Psoas muscle (tissue), 8 donors: ENCODE data around the gene IFT122. TPM values are rescaled to one million over a fixed set of nuclear protein-coding genes. Genes with fewer than 3 reads are reported as not detected.
"Not testable (repeated sequence)": the region's sequence is repeated elsewhere in the genome, so short reads cannot be mapped to it uniquely, and the experiment has no call there.

ENCODE experiments used
- ATAC-seq, 4 donors: fragments of 200-7000 bp; cut with Tn5 transposase; one replicate each; pipeline ENCODE4 v1.9.1; 2020; ENCODE audit warnings: moderate library complexity in 3 of 4, mild to moderate bottlenecking in 2 of 4
- DNase-seq, 2 donors: peaks; one replicate each; pipeline ENCODE4 v3.0.0-alpha.2; 2020
- H3K27ac ChIP-seq: fragments of 200-600 bp; one replicate; pipeline ENCODE4 v1.8.0; 2022
- H3K27me3 ChIP-seq, 3 donors: fragments of 200-600 bp in 1 of 3; one replicate each; pipeline versions ENCODE4 v1.6.1 to v1.8.0; 2013 to 2022; ENCODE audit warnings: low read length in 2 of 3, mild to moderate bottlenecking in 2 of 3, moderate library complexity in 1 of 3; ENCODE audit not compliant: insufficient read depth in 3 of 3
- H3K36me3 ChIP-seq, 2 donors: fragments of 200-600 bp in 1 of 2; one replicate each; pipeline versions ENCODE4 v1.6.1 to v1.8.0; 2013 to 2022; ENCODE audit warnings: low read depth in 1 of 2, mild to moderate bottlenecking in 1 of 2, moderate library complexity in 1 of 2; ENCODE audit not compliant: insufficient read depth in 1 of 2
- H3K4me1 ChIP-seq: fragments of 200-600 bp; one replicate; pipeline ENCODE4 v1.8.0; 2022
- H3K4me3 ChIP-seq: fragments of 200-600 bp; one replicate; pipeline ENCODE4 v1.8.0; 2022; ENCODE audit warnings: mild to moderate bottlenecking
- H3K9me3 ChIP-seq: fragments of 200-600 bp; one replicate; pipeline ENCODE4 v1.8.0; 2022
- WGBS, 3 donors: extraction: QIAGEN DNeasy Blood & Tissue Kit; methylation state at CpG; one replicate each; pipeline versions ENCODE4 v1.1.6 to v1.1.7; 2013; 5-methylcytosine and 5-hydroxymethylcytosine counted together
- intact Hi-C, 2 donors: fragments of 100-400 bp; cut with DNase I; formaldehyde crosslinking; loops; one replicate each; pipeline versions ENCODE4 v1.11.0 to v1.14.2; 2022
- polyA plus RNA-seq, 3 donors: library from polyadenylated mRNA; stranded (reverse); fragments of 200-250 nt; gene quantifications; one replicate each; pipeline ENCODE4 v1.2.3, GENCODE V29; 2013
- total RNA-seq, 4 donors: library from RNA; stranded (reverse); fragmentation: NEBNext Ultra II Directional in 2 of 4; extraction: Animal tissue kit (Norgen Biotek cat#: 25700) in 2 of 4; gene quantifications; one replicate each; pipeline versions ENCODE4 v1.2.1 to v1.2.4, GENCODE V29; 2021 to 2023
- TF ChIP-seq, protein P1 (sequence below): fragments of 200-600 bp; IDR thresholded peaks from one replicate; pipeline ENCODE4 v1.8.0; 2022; ENCODE audit warnings: antibody characterized with exemption
- donor health status: healthy with polysubstance abuse.
- donor health status: DM: no; HTN: no; CAD: no; lungs with moderate emphysema.
- donor health status: Bipolar disorder and iron deficiency.
- donor health status: healthy.
- donor health status: DM: yes; HTN: yes; CAD: no.
- donor health status: DM: no; HTN: no; CAD: no.
- donor health status: DM: no; HTN: no; CAD: no.
- donor health status: DM: yes; HTN: yes; CAD: no.

IFT122 gene
- total and polyA plus RNA-seq, 7 donors, result 2.3 to 7.3 (median 4.5) TPM

DNA sequence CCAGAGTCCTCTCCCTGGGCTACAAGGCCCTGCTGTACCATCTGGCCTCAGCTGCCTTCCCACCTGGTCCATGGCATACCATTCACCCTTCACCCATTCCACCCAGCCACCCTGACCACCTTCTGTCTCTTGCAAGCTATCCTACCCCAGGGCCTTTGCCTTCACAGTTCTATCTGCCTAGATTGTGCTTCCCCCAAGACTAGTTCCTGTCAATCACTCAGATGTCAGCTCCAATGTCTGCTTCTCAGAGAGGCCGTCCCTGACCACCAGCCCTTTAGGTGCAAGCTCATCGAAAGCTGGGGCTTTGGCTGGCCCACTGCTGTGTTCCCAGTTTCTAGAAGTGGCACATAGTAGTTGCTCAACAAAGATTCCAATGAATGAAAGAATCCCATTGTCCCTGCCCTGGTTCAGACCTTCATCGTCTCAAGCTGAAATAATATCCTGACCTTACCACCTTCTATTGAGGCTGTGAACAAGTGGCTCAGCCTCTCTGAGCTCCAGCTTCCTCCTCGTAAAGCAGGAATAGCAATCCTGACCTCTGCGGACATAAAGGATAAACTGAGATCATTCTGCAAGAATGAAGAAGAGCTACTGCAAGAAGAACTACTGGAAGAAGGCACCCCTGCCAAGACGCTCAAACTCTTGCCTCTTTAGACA is 27.4 kb upstream of the IFT122 start:
- Histone ChIP-seq H3K4me1 (no peaks in the 10 kb centered on the region), H3K4me3 (no peak overlapping the region), H3K27me3 (no peaks in the 10 kb centered on the region), H3K27ac (no peak overlapping the region), H3K9me3 (no peaks in the 10 kb centered on the region), H3K36me3 (no peaks in the 10 kb centered on the region)
- TF ChIP-seq, protein P1, sequence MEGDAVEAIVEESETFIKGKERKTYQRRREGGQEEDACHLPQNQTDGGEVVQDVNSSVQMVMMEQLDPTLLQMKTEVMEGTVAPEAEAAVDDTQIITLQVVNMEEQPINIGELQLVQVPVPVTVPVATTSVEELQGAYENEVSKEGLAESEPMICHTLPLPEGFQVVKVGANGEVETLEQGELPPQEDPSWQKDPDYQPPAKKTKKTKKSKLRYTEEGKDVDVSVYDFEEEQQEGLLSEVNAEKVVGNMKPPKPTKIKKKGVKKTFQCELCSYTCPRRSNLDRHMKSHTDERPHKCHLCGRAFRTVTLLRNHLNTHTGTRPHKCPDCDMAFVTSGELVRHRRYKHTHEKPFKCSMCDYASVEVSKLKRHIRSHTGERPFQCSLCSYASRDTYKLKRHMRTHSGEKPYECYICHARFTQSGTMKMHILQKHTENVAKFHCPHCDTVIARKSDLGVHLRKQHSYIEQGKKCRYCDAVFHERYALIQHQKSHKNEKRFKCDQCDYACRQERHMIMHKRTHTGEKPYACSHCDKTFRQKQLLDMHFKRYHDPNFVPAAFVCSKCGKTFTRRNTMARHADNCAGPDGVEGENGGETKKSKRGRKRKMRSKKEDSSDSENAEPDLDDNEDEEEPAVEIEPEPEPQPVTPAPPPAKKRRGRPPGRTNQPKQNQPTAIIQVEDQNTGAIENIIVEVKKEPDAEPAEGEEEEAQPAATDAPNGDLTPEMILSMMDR, result no peak
- DNase-seq, result no peak
- ATAC-seq, result no peak
- intact Hi-C loops, result no loop called here
- WGBS, 3 donors, result 81 to 82% (median 82%) methylated on average over 6 of the region's 6 CpGs

DNA sequence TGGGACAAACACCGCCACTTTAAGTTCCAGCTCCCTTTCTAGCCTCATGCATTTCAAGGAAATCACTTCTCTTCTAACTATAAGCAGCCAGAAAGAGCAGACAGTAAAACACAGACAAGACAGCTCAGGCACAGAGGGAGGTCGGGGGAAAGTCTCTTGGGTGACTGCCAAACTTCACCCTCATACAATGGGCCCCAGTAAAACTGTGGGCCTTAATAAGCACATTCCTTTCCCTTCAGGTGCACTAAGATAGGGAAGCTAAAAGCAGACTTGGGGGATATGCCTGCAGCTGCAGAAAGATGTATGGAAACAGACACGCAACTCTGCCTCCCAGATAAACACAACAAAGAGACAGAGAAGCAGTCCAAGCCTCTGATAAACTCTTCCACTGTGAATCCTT is 26.8 kb upstream of the IFT122 start:
- H3K4me1 ChIP-seq, H3K27me3 ChIP-seq, H3K36me3 ChIP-seq, ATAC-seq, H3K9me3 ChIP-seq, H3K4me3 ChIP-seq, H3K27ac ChIP-seq, intact Hi-C loops, DNase-seq: not testable (repeated sequence)
- 67 to 70% (median 67%) methylated on average over 3 of the region's 3 CpGs for WGBS, 3 donors

DNA sequence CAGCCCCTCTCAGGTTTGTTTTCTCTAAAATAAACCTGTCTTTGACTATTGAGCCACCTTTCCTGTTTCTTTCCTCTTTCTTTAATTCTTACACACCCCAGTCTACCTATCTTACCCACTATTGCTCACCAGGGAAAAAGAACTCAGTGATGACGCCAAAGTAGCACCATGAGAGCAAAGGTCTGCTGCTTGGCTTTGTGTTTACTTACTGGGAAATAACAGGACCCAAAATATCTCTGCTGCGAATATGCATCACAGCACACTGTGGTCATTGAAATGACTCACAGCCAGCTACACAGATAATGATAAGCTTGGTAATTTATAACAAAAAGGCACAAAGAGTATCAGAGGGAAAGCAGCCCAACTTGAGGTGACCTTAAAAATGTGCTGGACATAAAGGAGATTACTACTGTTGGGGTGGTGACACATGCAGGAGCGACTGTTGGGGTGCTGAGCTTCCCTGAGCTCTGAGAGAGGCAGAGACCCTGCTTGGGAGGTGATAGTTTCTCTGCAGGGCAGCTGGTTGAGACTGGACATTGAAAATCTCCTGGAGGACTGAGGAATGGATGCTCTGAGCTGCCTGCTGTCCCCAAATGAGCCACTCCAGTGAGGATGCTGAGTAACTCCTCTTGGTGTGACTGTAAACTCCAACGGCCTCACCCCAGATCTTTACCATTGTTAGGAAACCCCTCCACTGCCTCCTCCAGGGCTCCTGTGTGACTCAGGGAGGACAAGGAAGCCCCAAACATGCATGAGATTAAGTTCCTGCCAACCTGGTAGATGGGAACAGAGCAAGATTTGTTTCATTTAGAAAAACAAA is 26.1 kb upstream of the IFT122 start:
- no peak for DNase-seq
- H3K4me3 ChIP-seq, result no peak overlapping the region
- H3K36me3 ChIP-seq, result no peaks in the 10 kb centered on the region
- H3K27me3 ChIP-seq, result no peaks in the 10 kb centered on the region
- H3K4me1 ChIP-seq, result no peaks in the 10 kb centered on the region
- H3K9me3 ChIP-seq, result no peaks in the 10 kb centered on the region
- WGBS, 3 donors, result 77 to 88% (median 79%) methylated on average over 4 of the region's 4 CpGs
- ATAC-seq, result no peak
- H3K27ac ChIP-seq, result no peak overlapping the region
- TF ChIP-seq, protein P1, result no peak
- intact Hi-C loops, result no loop called here

DNA sequence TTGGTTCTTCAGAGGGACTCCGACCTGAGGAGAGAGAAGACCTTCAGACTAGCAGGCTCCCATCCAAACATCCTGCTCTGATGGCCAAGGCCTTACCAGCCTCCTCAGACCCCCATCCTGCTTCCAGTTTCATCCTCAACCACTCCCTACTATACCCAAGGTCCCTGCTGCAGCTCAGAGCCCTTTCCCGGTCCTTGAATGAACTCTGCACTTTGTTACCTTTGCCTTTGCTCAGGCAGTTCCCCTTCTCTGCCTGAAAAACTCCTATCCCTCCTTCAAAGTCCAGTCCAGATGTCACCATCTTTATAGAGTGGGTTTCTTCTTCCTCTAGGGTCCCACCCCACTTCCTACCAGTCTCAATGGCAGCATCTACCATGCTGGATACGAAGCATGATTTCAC is 24.6 kb upstream of the IFT122 start:
- no peaks in the 10 kb centered on the region for H3K4me1 ChIP-seq
- no peaks in the 10 kb centered on the region for H3K36me3 ChIP-seq
- no peak overlapping the region for H3K4me3 ChIP-seq
- no peak overlapping the region for H3K27ac ChIP-seq
- 85 to 92% (median 90%) methylated on average over 3 of the region's 3 CpGs for WGBS, 3 donors
- no peaks in the 10 kb centered on the region for H3K27me3 ChIP-seq
- ATAC-seq (no peak), DNase-seq (no peak)
- intact Hi-C loops, result no loop called here
- TF ChIP-seq, protein P1, result no peak
- H3K9me3 ChIP-seq, result no peaks in the 10 kb centered on the region

DNA sequence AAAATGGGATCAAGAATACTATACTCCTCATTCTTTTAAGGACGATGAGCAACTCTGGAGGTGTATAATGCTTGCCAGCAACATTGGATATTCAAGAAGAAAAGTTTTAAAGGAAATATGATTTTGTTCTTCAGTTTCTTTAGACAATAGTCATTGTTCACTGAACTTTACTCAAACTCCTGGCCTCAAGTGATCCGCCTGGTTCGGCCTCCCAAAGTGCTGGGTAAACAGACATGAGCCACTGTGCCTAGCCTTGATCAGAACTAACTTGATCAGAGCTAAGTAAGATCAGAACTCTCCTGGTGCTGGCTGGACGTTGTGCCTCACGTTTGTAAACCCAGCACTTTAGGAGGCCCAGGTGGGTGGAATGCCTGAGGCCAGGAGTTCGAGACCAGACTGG is 24.2 kb upstream of the IFT122 start:
- Histone ChIP-seq H3K4me3 (no peak overlapping the region), H3K4me1 (no peaks in the 10 kb centered on the region), H3K27ac (no peak overlapping the region), H3K27me3 (no peaks in the 10 kb centered on the region), H3K9me3 (no peaks in the 10 kb centered on the region), H3K36me3 (no peaks in the 10 kb centered on the region)
- WGBS, 3 donors, result 81 to 89% (median 86%) methylated on average over 6 of the region's 6 CpGs
- DNase-seq (no peak), ATAC-seq (no peak)
- TF ChIP-seq, protein P1, result no peak
- intact Hi-C loops, result no loop called here
